ENCODE measurements around the gene ZSCAN5A. TPM values are rescaled to one million over a fixed set of nuclear protein-coding genes. Genes with fewer than 3 reads are reported as not detected.
"Not testable (repeated sequence)": the region's sequence is repeated elsewhere in the genome, so short reads cannot be mapped to it uniquely, and the experiment has no call there.

The ZSCAN5A gene
- total and polyA plus RNA-seq, 7 donors, result 4.3 to 7.2 (median 5.4) TPM

- intact Hi-C loops (cut with DNase I), result no loop called here
- TF ChIP-seq EP300 (IDR thresholded peaks at IDR 0.05), result no peak
- no peak for TF ChIP-seq CTCF (IDR thresholded peaks at IDR 0.05)
- TF ChIP-seq POLR2A (IDR thresholded peaks at IDR 0.05), result no peak
- DNase-seq, result no peak
- no peak overlapping the region for H3K4me3 ChIP-seq
- WGBS, 2 donors, result 85 to 87% methylated on average over 6 of the region's 6 CpGs
- H3K4me1 ChIP-seq, result peaks cover 0 to under 1% (median 0%) of the 10 kb centered on the region in 4 donors
- peaks cover 0 to 3% (median 1%) of the 10 kb centered on the region in 3 donors for H3K27me3 ChIP-seq
- no peak overlapping the region for H3K27ac ChIP-seq
- peaks cover 0 to 5% (median 0%) of the 10 kb centered on the region in 4 donors for H3K36me3 ChIP-seq
- no peaks in the 10 kb centered on the region for H3K9me3 ChIP-seq
Observed at GRCh38 chr19:56222901-56223300, 91.7 kb downstream of the ZSCAN5A start.

- H3K36me3 ChIP-seq, result peaks cover 0 to 5% (median 0%) of the 10 kb centered on the region in 4 donors
- peaks cover 0 to 11% (median 7%) of the 10 kb centered on the region in 4 donors for H3K4me1 ChIP-seq
- no peak overlapping the region for H3K27ac ChIP-seq
- WGBS, 2 donors, result 94 to 96% methylated on average over 14 of the region's 14 CpGs
- DNase-seq, result no peak
- no peak for TF ChIP-seq POLR2A (IDR thresholded peaks at IDR 0.05)
- TF ChIP-seq CTCF (IDR thresholded peaks at IDR 0.05), result no peak
- no peak for TF ChIP-seq EP300 (IDR thresholded peaks at IDR 0.05)
- TF ChIP-seq POLR2AphosphoS5 (IDR thresholded peaks at IDR 0.05), result no peak
- no peaks in the 10 kb centered on the region for H3K9me3 ChIP-seq
- intact Hi-C loops (cut with DNase I), result no loop called here
- no peak overlapping the region for H3K4me3 ChIP-seq
- peaks cover 0 to 11% (median 11%) of the 10 kb centered on the region in 3 donors for H3K27me3 ChIP-seq
Observed at GRCh38 chr19:56221851-56222250, 92.8 kb downstream of the ZSCAN5A start.

GRCh38 chr19:56221442-56221841, 93.2 kb downstream of the ZSCAN5A start:
- not testable (repeated sequence) for DNase-seq

GRCh38 chr19:56218961-56219360, 95.7 kb downstream of the ZSCAN5A start:
- peaks cover 0 to 11% (median 7%) of the 10 kb centered on the region in 4 donors for H3K4me1 ChIP-seq
- no peak for DNase-seq
- H3K36me3 ChIP-seq, result peaks cover 0 to 5% (median 0%) of the 10 kb centered on the region in 4 donors
- 93 to 95% methylated on average over 10 of the region's 10 CpGs for WGBS, 2 donors
- peaks cover 0 to 18% (median 14%) of the 10 kb centered on the region in 3 donors for H3K27me3 ChIP-seq
- H3K27ac ChIP-seq, result no peak overlapping the region
- no peak for TF ChIP-seq CTCF (IDR thresholded peaks at IDR 0.05)
- TF ChIP-seq EP300 (IDR thresholded peaks at IDR 0.05), result no peak
- TF ChIP-seq POLR2A (IDR thresholded peaks at IDR 0.05), result no peak
- TF ChIP-seq POLR2AphosphoS5 (IDR thresholded peaks at IDR 0.05), result no peak
- no peak overlapping the region for H3K4me3 ChIP-seq
- intact Hi-C loops (cut with DNase I), result no loop called here
- no peaks in the 10 kb centered on the region for H3K9me3 ChIP-seq

More at GRCh38 chr19:56221442-56221841, 93.2 kb downstream of the ZSCAN5A start:
- intact Hi-C loops (cut with DNase I); H3K4me3 ChIP-seq; H3K9me3 ChIP-seq; H3K27ac ChIP-seq; H3K36me3 ChIP-seq: not testable (repeated sequence)
- peak in 1 of 4 experiments; percentile 11 for TF ChIP-seq CTCF (IDR thresholded peaks at IDR 0.05)
- H3K27me3 ChIP-seq, result peaks cover 0 to 14% (median 11%) of the 10 kb centered on the region in 3 donors
- 54 to 66% methylated on average over 9 of the region's 9 CpGs for WGBS, 2 donors
- H3K4me1 ChIP-seq, result peaks cover 0 to 11% (median 7%) of the 10 kb centered on the region in 4 donors
